Heart right ventricle (tissue), 16 donors: ENCODE data around the gene EMC9. TPM values are rescaled to one million over a fixed set of nuclear protein-coding genes. Genes with fewer than 3 reads are reported as not detected.

Experiments
- ATAC-seq, 8 donors: fragments of 200-7000 bp; cut with Tn5 transposase; one replicate each; pipeline ENCODE4 v1.9.1; 2020; ENCODE audit warnings: mild to moderate bottlenecking in 8 of 8, moderate library complexity in 8 of 8, moderate number of reproducible peaks in 1 of 8
- DNase-seq, 2 donors: peaks; one replicate each; pipeline ENCODE4 v3.0.0-alpha.2; 2020
- H3K27ac ChIP-seq, 10 donors: fragments of 200-600 bp; sonication (generic) in 2 of 10; one replicate each; pipeline versions ENCODE4 v1.5.0 to v1.8.0; 2020 to 2022; ENCODE audit warnings: mild to moderate bottlenecking in 3 of 10
- H3K27me3 ChIP-seq, 7 donors: fragments of 200-600 bp; one replicate each; pipeline ENCODE4 v1.8.0; 2021 to 2022; ENCODE audit warnings: mild to moderate bottlenecking in 2 of 7
- H3K36me3 ChIP-seq, 9 donors: fragments of 200-600 bp; sonication (generic) in 1 of 9; one replicate each; pipeline versions ENCODE4 v1.5.0 to v1.8.0; 2020 to 2022; ENCODE audit warnings: mild to moderate bottlenecking in 2 of 9
- H3K4me1 ChIP-seq, 9 donors: fragments of 200-600 bp; sonication (generic) in 1 of 9; one replicate each; pipeline versions ENCODE4 v1.5.0 to v1.8.0; 2020 to 2022; ENCODE audit warnings: mild to moderate bottlenecking in 4 of 9
- H3K4me3 ChIP-seq, 10 donors: fragments of 200-600 bp; sonication (generic) in 2 of 10; one replicate each; pipeline versions ENCODE4 v1.5.0 to v1.8.0; 2020 to 2022; ENCODE audit warnings: mild to moderate bottlenecking in 7 of 10, moderate library complexity in 2 of 10
- H3K9me3 ChIP-seq, 11 donors: fragments of 200-600 bp in 10 of 11; sonication (generic) in 2 of 11; one replicate each; pipeline versions ENCODE4 v1.5.0 to v1.8.0; 2013 to 2022; ENCODE audit warnings: mild to moderate bottlenecking in 2 of 11, control low read depth in 1 of 11, moderate library complexity in 1 of 11
- CTCF ChIP-seq, 9 donors: fragments of 200-600 bp; sonication (generic) in 2 of 9; IDR thresholded peaks; one replicate each; pipeline versions ENCODE4 v1.5.0 to v1.8.0; 2021 to 2022; ENCODE audit warnings: antibody characterized with exemption in 9 of 9, mild to moderate bottlenecking in 5 of 9, moderate library complexity in 1 of 9
- WGBS, 2 donors: extraction: QIAGEN DNeasy Blood & Tissue Kit; methylation state at CpG; one replicate each; pipeline ENCODE4 v1.1.7; 2013; ENCODE audit warnings: inconsistent platforms in 1 of 2; 5-methylcytosine and 5-hydroxymethylcytosine counted together
- intact Hi-C, 10 donors: fragments of 100-400 bp; cut with DNase I; formaldehyde crosslinking; loops; one replicate each; pipeline versions ENCODE4 v1.11.1 to v1.14.2; 2022
- polyA plus RNA-seq, 2 donors: library from polyadenylated mRNA; stranded (reverse); fragments of 200-250 nt; gene quantifications; one replicate each; pipeline ENCODE4 v1.2.3, GENCODE V29; 2013
- total RNA-seq, 10 donors: library from RNA; stranded (reverse); fragmentation: NEBNext Ultra II Directional in 3 of 10; extraction: Animal tissue kit (Norgen Biotek cat#: 25700) in 3 of 10; gene quantifications; one replicate each; pipeline versions ENCODE4 v1.2.1 to v1.2.4, GENCODE V29; 2021 to 2023
- donor health status: Arrhythmogenic right ventricular cardiomyopathy.
- donor health status: ischemic (EF 13 %, LVEDD 7.1; RV severe dilation, severe dysfunction).
- donor health status: healthy with polysubstance abuse.
- donor health status: DM: no; HTN: yes; CAD: no.
- donor health status: DM: no; HTN: no; CAD: no.
- donor health status: ischemic (EF 25% LVEDD 6.9; RV normal size, moderate dysfunction).
- donor health status: ischemic (EF 25% LVEDD 5.7; RV mildly dilated, moderate dysfunction).
- donor health status: healthy.
- donor health status: DM: yes; HTN: yes; CAD: no.
- donor health status: Ischemic cardiomyopathy.
- donor health status: ischemic (EF 35%, LVEDD 5.7; RV mildly dilated, moderate dysfunction).
- donor health status: nonischemic (EF 11% LVEDD 7.7; RV severe dilation, severe dysfunction).
- donor health status: DM: yes; HTN: yes; CAD: no.
- donor health status: PGD.
- donor health status: ischemic (EF 29% LVEDD 5.4; RV normal size, mild dysfunction).
- donor health status: nonischemic (EF 23%, LVEDD 6.1; RV moderate dilation, normal function).

The EMC9 gene
- total and polyA plus RNA-seq, 12 donors: 10.2 to 44.3 (median 14.4) TPM

GRCh38 chr14:24185026-24185425, 43.6 kb upstream of the EMC9 start:
- H3K4me1 ChIP-seq: peaks cover 4 to 33% (median 25%) of the 10 kb centered on the region in 9 donors

GRCh38 chr14:24184104-24184970, 42.9 kb upstream of the EMC9 start:
- DNase-seq (no peak), ATAC-seq (no peak)
- H3K27ac ChIP-seq: no peak overlapping the region
- peaks cover 0 to 80% (median 25%) of the 10 kb centered on the region in 9 donors for H3K36me3 ChIP-seq
- H3K9me3 ChIP-seq: no peaks in the 10 kb centered on the region
- intact Hi-C loops: no loop called here
- WGBS, 2 donors: 88 to 89% methylated on average over 19 of the region's 19 CpGs
- TF ChIP-seq CTCF (IDR thresholded peaks at IDR 0.05): no peak
- H3K4me1 ChIP-seq: peaks cover 4 to 37% (median 31%) of the 10 kb centered on the region in 9 donors
- H3K4me3 ChIP-seq: no peak overlapping the region
- H3K27me3 ChIP-seq: no peaks in the 10 kb centered on the region

More at GRCh38 chr14:24185026-24185425, 43.6 kb upstream of the EMC9 start:
- TF ChIP-seq CTCF (IDR thresholded peaks at IDR 0.05): no peak
- Histone ChIP-seq H3K4me3 (no peak overlapping the region), H3K36me3 (peaks cover 0 to 80% (median 23%) of the 10 kb centered on the region in 9 donors), H3K27ac (no peak overlapping the region), H3K9me3 (no peaks in the 10 kb centered on the region), H3K27me3 (no peaks in the 10 kb centered on the region)
- DNase-seq (no peak), ATAC-seq (no peak)
- 92 to 97% methylated on average over 7 of the region's 7 CpGs for WGBS, 2 donors
- intact Hi-C loops: no loop called here

GRCh38 chr14:24183014-24183481, 41.7 kb upstream of the EMC9 start:
- TF ChIP-seq CTCF (IDR thresholded peaks at IDR 0.05): no peak
- Histone ChIP-seq H3K36me3 (peaks cover 0 to 93% (median 35%) of the 10 kb centered on the region in 9 donors), H3K4me3 (no peak overlapping the region), H3K9me3 (no peaks in the 10 kb centered on the region), H3K4me1 (peaks cover 3 to 30% (median 22%) of the 10 kb centered on the region in 9 donors), H3K27me3 (no peaks in the 10 kb centered on the region), H3K27ac (no peak overlapping the region)
- ATAC-seq (no peak), DNase-seq (no peak)
- WGBS, 2 donors: 89 to 94% methylated on average over 15 of the region's 15 CpGs
- intact Hi-C loops: no loop called here

GRCh38 chr14:24182110-24182882, 40.9 kb upstream of the EMC9 start:
- peaks cover 0 to 22% (median 14%) of the 10 kb centered on the region in 9 donors for H3K4me1 ChIP-seq
- ATAC-seq (no peak), DNase-seq (no peak)
- H3K4me3 ChIP-seq: no peak overlapping the region
- 82 to 89% methylated on average over 14 of the region's 14 CpGs for whole genome bisulfite sequencing, 2 donors
- H3K27me3 ChIP-seq: no peaks in the 10 kb centered on the region
- no peak for TF ChIP-seq CTCF (IDR thresholded peaks at IDR 0.05)
- H3K27ac ChIP-seq: no peak overlapping the region
- no peaks in the 10 kb centered on the region for H3K9me3 ChIP-seq
- intact Hi-C loops: no loop called here
- H3K36me3 ChIP-seq: peaks cover 0 to 100% (median 36%) of the 10 kb centered on the region in 9 donors
